Measurements from ENCODE around the gene TCERG1L.
"Not testable (repeated sequence)": the region's sequence is repeated elsewhere in the genome, so short reads cannot be mapped to it uniquely, and the experiment has no call there.

TCERG1L gene

GRCh38 chr10:131184503-131184902 is 127.0 kb downstream of the TCERG1L start:
- no peak for DNase-seq (ENCODE audit: low read depth in 2 of 2)

- DNase-seq (ENCODE audit: low read depth in 2 of 2) = no peak
Measured at GRCh38 chr10:131183546-131184045, 127.9 kb downstream of the TCERG1L start.

DNA sequence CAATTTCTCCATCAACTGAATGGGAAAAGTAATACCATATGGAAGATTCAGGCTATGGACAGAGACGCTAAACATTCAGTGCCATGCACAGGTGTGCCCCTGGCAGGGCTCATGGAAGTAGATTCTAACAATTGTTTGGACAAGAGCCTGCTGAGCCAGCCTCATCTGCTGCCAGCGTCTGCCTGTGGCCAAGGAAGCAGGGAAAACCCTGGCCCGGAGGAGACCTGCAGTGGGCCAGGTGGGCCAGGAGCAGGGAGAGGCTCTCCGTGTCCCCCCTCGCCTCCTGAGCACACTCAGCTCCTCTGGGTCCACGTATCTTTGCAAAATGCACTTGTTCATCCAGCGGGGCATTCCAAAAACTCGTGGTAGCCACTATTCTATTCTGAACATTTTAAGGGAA is 130.1 kb downstream of the TCERG1L start:
- no peak for DNase-seq (ENCODE audit: low read depth in 2 of 2)

- no peak for DNase-seq (ENCODE audit: low read depth in 2 of 2)
Measured at GRCh38 chr10:131180740-131181415, 130.6 kb downstream of the TCERG1L start.

- DNase-seq (ENCODE audit: low read depth in 2 of 2) = no peak
Measured at GRCh38 chr10:131180086-131180485, 131.4 kb downstream of the TCERG1L start.

DNA sequence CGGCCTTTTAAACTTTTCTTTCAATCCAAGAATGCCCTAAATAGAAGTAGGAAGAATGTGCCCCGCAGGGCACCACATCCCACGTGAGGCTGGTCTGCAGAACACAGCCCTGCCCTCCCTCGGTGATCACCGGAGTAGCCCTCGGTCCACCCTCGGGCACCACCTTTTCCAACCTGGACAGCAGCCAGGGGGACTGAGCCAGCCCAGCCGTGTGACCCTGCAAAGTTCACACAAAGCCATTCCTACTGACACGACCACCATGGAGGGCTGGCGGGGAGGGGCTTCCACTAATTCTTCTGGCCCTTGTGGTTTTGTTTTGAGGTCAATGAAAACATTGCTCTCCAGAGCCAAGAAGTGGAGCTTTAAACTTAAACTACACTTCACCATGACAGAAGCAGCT is 132.2 kb downstream of the TCERG1L start:
- no peak for DNase-seq (ENCODE audit: low read depth in 2 of 2)

DNA sequence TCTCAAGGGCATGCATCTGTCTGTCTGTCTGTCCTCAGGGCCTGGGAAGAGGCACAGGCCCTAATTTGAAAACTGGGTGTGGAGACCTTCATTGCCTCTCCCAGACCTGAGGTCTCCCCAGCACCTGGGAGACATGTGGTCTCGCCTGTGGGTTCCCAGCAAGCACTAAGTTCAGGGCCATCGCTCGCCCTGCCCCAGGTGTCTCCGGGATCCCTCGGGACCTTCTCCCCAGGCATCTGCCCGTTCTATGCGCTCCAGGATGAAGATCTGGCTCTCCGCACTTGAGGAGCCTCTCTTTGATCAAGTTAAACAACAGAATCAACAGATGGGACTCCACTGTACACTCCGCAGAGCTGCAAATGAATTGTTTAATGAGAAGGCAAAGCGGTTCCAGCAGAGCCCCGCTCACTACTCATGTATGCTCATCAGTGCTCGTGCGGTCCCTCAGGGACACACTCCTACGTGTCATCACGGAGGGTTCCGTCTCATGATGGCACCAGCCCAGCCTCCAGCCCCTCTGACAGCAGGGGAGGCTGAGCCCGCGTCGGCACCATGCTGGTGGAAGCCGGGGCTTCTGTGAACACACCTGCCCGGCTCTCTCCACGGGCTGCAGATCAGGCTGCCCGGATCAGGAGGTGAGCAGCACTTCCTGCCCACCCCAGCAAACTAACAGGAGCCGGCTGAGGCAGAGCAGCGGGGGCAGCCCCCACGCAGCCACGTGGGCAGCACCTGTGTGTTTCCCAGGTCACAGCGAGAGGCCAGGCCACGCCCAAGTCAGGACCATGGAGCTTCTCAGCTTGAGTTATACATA is 132.8 kb downstream of the TCERG1L start:
- DNase-seq (ENCODE audit: low read depth in 2 of 2) = no peak

DNA sequence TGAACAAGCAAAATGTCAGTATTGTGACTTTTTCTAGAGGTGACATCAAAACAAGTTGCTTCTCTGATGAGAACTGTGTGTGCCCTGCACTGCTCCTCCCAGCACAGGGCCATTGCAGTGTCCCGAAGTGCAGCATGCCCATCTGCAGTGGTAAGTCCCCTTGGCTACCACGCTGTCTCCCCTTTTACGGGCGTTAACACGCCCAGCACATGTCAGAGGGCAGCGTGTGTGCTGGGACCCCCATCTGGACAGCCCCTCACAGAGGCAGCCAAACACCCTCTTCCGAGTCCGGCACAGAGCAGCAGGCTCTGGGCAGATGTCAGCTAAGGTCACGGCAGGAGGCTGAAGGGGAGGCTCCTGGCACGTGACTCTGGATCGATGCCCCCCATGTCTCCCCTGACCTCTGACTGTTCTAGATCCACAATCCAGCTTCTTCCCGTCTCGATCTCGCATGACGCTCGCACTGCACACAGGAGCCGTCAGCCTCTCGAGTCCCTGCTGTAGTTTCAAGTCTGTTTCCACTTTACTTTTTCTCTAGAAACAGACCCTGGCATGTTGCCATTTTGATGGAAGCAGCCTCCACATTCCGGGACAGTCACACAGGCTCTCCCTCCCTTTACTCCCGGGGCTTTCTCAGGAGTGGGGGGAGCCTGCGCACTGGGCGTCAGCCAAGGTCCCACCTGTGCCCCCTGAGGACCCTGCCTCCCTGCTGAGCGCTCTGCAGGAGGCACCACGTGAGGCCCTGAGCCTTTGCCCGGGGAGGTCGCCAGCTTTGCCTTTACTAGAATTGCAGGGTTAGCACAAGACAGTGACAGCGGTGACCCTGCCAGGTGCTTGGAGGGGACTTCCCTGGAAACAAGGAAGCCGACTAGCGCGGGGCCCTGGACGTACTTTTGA is 133.8 kb downstream of the TCERG1L start:
- no peak for DNase-seq (ENCODE audit: low read depth in 2 of 2)

GRCh38 chr10:131176907-131177306 is 134.6 kb downstream of the TCERG1L start:
- no peak for DNase-seq (ENCODE audit: low read depth in 2 of 2)

- not testable (repeated sequence) for DNase-seq (ENCODE audit: low read depth in 2 of 2)
Measured at GRCh38 chr10:131176324-131176723, 135.2 kb downstream of the TCERG1L start.

GRCh38 chr10:131175891-131176290 is 135.6 kb downstream of the TCERG1L start:
- DNase-seq (ENCODE audit: low read depth in 2 of 2) = no peak

DNA sequence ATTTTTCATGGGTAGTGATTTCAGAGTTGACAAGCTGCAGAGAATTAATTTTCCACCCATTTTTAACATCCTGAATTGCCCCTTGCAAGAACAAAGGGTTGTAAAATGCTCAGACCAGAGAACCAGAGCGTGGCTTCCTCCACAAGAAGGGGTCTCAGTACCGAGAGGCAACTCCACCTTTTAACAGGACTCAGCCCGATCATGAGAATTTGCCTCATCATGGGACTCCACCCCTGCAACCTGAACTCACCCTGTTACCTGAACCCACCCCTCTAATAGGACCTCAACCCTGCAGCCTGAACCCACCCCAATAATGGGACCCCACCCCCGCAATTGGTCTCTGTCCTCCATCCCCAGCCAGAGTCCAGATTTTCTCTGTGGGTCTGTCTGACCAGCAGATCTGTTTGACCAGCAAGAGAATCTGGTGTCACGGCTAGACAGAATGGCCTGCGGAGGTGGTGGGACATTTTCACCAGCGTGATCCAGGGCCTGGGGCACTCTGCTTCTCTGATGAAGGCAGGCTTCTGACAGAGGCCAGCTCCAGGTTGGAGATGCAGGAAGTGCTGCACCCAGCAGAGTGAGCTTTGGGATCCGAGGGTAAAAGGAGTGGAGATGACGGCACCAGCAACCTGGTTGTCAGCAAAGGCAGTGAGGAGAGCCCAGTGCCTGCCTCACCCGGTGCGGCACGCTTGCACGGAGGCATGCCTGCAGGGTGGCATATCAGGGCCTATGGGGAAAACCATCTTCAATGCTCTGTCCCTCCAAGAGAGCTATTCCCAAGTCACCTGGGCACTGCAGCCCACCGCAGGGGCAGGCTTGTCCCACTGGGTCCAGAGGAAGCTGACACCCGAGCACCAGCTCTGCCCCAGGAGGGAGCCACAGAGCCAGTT is 136.6 kb downstream of the TCERG1L start:
- DNase-seq (ENCODE audit: low read depth in 2 of 2) = no peak

GRCh38 chr10:131174211-131174565 is 137.3 kb downstream of the TCERG1L start:
- no peak for DNase-seq (ENCODE audit: low read depth in 2 of 2)

GRCh38 chr10:131173484-131174210 is 137.9 kb downstream of the TCERG1L start:
- DNase-seq (ENCODE audit: low read depth in 2 of 2) = no peak

- DNase-seq (ENCODE audit: low read depth in 2 of 2) = no peak
Measured at GRCh38 chr10:131172433-131172832, 139.1 kb downstream of the TCERG1L start.

DNA sequence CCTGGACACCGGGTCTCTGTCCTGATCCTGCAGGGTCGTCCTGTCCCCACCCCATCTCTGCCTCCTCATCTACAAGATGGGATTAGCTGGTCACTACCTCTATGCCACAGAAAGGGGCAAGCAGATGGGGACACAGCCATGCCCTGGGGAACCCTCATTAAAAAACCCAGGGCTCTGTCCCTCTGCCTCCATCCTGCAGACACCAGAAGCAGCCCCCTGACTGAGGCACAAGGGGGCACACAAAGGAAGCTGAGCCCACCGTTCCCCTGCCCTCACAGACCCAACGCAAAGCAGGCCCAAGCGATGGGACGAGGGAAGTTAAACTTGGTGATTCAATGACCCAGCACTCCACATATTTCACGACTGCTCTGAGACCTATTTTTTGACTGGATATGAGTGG is 142.4 kb downstream of the TCERG1L start:
- no peak for DNase-seq (ENCODE audit: low read depth in 2 of 2)

- DNase-seq (ENCODE audit: low read depth in 2 of 2) = no peak
Measured at GRCh38 chr10:131168238-131168875, 143.2 kb downstream of the TCERG1L start.

DNA sequence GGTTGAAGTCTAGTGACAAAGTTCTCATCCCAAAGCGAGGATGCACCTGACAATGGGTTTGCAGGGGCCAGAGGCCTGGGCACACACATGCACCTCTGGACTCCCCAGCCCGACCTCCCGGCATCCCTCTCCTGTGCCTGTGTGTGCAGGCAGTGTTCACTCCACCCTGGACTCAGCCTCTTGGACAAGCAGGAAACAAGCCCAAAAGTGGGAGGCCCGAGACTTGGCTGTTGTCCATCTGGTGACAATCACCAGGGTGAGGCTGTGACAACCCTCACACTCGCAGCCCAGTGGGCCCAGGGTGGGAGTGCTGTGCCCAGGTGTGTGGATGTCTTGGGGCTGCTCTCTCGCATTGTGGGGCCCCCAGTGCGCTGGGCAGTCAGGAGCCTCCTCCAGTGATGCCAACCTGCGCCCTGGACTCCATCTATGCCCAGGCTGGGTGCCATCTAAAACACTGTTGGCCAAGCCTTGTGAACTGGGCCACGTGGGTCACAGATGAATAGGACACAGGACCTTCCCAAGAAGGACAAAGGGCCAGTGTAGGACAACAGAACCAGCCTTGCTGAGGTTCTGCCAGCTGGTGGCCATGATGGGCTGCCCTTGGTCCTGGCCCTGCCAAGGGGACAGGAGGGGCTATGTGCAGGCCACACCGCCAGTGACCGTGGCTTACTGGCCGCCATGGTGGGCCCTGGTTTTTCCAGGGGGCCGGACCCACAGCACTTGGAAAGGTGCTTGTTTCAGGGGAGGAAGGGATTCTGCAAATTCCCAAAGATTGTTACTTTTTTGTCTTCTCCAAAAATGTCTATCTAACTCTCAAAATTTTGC is 144.3 kb downstream of the TCERG1L start:
- DNase-seq (ENCODE audit: low read depth in 2 of 2) = no peak

DNA sequence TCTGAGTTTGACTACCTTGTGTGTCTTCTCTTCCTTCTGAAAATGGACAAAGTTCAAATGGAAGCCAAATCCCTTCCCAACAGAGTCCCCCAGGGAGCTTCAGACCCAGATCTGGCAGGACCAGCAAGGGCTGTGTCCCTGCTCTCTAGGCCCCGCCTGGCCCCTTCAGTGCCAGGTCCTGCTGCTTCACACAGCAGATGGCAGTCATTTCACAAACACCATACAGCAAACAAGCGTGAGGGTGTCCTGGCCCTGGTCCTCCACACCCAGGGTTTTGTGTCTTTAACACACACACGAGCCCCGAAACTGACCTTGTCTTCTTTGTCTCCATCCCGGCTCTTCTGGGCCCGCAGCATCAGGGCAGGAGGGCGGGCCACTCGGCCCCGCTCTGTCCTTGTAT is 145.0 kb downstream of the TCERG1L start:
- no peak for DNase-seq (ENCODE audit: low read depth in 2 of 2)
